ENCODE results near the gene SLC34A2.

SLC34A2 gene

DNA sequence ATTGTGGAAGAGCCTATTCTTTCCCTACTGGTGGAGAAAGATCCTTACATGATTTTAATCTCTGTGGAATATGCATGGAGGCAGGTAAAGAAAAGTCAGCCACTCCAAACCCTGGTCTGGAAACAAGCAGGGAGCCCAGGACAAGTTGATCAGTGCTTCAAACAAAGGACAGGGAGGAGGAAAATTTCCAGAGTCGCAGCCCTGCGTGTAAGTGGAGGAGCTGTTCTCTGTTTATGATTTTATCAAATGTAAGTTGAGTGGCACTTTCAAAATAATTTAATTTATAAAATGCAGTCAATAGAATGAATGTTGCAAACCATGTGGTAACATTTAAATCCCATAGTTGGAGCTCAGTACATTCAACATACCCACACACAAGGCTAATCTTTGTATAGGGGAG lies 57.0 kb downstream of the SLC34A2 start:
- TF ChIP-seq, protein P1, sequence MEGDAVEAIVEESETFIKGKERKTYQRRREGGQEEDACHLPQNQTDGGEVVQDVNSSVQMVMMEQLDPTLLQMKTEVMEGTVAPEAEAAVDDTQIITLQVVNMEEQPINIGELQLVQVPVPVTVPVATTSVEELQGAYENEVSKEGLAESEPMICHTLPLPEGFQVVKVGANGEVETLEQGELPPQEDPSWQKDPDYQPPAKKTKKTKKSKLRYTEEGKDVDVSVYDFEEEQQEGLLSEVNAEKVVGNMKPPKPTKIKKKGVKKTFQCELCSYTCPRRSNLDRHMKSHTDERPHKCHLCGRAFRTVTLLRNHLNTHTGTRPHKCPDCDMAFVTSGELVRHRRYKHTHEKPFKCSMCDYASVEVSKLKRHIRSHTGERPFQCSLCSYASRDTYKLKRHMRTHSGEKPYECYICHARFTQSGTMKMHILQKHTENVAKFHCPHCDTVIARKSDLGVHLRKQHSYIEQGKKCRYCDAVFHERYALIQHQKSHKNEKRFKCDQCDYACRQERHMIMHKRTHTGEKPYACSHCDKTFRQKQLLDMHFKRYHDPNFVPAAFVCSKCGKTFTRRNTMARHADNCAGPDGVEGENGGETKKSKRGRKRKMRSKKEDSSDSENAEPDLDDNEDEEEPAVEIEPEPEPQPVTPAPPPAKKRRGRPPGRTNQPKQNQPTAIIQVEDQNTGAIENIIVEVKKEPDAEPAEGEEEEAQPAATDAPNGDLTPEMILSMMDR (IDR thresholded peaks at IDR 0.05), result no peak

DNA sequence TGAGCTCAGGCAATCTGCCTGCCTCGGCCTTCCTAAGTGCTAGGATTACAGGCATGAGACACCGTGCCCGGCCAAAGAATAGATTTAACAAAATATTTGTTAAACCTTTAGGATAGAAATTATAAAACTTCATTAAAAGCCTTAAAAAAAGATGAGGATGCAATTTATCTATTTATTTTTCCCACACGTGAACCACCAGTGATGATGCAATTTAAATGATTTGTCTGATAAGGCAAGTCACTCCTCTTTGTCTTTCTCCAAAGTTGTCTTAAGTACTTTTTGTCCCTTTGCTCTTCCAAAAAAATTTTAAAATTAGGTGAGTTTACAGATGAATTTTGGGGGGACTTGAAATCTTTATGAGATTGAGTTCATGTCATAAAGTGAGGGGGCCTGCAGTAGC lies 58.2 kb downstream of the SLC34A2 start:
- TF ChIP-seq, protein P1 (IDR thresholded peaks at IDR 0.05), result no peak

DNA sequence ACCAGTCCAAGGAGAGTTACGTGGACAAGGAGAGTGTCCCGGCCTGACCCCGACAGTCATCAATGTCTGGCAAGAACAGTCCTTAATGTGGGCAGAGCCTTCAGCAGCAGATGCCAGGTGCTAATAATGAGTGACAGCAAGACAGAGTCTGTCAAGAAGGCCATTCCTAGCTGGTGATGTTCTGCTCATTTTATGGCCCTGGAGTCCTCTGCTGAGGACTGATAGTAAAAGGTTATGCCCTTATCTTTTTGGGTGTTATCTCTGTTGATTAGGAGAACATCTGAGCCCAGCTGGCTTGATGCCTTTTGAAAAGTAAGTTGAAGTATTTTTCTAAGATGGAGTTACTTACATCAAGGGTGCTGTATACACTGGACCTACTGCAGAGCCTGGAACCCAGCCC lies 67.3 kb downstream of the SLC34A2 start:
- TF ChIP-seq, protein P1 (IDR thresholded peaks at IDR 0.05), result no peak

GRCh38 chr4:25723409-25723808 lies 67.8 kb downstream of the SLC34A2 start:
- TF ChIP-seq, protein P1 (IDR thresholded peaks at IDR 0.05), result no peak

GRCh38 chr4:25725870-25726269 lies 70.2 kb downstream of the SLC34A2 start:
- TF ChIP-seq, protein P1 (IDR thresholded peaks at IDR 0.05), result no peak

GRCh38 chr4:25727711-25728493 lies 72.3 kb downstream of the SLC34A2 start:
- TF ChIP-seq, protein P1 (IDR thresholded peaks at IDR 0.05), result no peak
